ENCODE results near the gene RPGRIP1L.
"Not testable (repeated sequence)": the region's sequence is repeated elsewhere in the genome, so short reads cannot be mapped to it uniquely, and the experiment has no call there.

Gene RPGRIP1L

DNA sequence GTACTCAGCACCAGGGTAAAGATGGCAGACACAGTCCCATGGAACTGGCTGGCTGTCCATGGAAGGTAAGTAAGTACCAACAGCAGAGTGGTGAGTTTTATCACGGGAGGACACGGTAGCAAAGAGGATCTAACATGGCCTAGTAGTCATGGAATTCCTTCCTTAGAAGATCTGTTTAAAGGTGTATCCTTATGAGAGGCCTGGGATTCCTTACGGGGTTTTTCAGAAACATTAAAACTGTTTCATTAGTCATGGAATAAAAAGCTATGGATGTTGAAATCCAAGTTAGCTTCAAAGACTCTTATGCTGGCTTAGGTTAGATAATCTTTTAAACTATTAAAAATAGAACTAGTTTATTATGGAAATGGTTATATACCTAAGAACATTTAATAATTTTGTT, 7.7 kb upstream of the RPGRIP1L start:
- DNase-seq: no peak

DNA sequence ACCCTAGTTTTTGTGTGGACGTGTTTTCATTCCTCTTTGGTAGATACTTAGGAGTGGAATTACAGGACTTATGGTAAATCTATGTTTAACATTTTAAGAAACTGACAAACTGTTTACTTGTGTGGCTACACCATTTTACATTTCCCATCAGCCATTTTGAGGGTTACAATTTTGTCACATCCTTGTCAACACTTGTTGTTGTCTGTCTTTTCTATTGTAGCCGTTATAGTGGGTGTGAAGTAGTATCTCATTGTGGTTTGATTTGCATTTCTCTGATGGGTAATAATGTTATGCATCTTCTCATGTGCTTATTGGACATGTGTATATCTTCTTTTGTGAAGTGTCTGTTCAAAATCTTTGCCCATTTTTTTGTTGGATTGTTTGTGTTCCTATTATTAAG, 4.8 kb upstream of the RPGRIP1L start:
- DNase-seq: no peak

DNA sequence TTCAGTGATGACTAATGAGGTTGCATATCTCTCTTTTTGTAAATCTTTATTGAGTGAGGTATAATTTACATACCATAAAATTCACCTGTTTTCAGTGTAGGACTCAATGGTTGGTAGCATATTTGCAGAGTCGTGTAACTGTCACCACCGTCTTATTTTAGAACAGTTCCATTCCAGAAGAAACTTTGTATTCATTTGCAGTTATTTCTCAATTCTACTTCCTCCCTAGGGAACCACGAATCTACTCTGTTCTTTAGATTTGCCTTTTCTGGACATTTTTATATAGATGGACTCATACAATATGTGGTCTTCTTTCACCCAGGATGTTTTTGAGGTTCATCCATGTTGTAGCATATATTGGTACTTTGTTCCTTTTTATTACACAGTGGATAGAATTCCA, 4.0 kb upstream of the RPGRIP1L start:
- no peak for DNase-seq

DNA sequence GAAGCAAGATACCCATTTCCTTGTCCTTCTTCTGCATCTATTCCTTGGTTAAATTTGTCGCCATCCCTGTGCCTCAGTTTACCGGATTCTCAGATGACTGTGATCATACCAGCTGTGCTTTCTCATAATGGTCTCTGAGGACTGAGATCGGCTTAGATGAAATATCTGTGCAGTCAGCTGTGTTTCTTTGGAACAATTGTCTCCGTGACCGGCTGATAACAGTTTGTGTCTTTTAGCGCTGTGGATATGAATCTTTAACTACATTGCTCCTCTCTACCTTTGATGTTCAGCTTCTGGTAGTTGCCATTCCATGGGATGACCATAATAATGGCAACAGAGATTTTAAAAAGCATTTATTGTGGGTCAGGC, 770 bp upstream of the RPGRIP1L start:
- DNase-seq: no peak

DNA sequence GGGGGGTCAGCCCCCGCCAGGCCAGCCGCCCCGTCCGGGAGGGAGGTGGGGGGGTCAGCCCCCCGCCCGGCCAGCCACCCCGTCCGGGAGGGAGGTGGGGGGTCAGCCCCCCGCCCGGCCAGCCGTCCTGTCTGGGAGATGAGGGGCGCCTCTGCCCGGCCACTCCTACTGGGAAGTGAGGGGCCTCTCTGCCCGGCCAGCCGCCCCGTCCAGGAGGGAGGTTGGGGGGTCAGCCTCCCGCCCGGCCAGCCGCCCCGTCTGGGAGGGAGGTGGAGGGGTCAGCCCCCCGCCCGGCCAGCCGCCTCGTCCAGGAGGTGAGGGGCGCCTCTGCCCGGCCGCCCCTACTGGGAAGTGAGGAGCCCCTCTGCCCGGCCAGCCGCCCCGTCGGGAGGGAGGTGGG, 5.4 kb downstream of the RPGRIP1L start:
- DNase-seq: not testable (repeated sequence)

DNA sequence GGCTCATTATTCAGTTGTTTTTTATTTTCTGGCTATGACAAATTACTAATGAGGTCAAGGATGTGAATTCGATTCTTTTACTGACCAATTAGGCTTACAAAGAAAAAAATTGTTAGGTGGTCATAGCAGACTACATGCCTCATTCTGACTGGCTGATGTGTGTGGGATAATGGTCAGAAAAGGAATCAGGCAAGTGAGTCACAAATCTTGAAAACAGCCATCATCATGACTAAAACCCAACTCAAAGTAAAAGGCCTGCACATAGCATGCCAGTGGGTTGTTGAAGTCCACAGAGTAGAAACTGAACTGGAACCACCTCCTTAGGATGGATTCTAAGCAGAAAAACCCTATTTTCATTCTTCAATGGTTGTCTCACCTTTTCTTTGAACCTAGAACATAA, 8.6 kb downstream of the RPGRIP1L start:
- DNase-seq: no peak

DNA sequence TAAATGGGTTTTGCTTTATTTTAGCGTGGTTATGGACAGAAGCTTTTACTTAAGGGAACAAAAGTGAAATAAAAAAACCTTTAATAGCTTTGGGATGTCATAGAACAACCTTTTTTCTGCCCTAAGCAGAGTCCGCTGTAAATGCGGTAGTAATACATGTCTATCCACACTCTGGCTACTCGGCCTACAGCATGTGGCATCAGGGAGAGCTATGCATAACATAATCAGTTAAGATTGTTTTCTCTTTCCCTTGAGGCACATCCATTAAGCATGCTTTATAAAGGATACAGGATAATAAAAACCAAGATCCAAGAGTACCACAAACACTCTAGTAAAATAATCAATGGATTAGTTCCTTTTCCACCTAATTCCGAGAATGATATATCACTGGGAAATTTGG, 10.3 kb downstream of the RPGRIP1L start:
- DNase-seq: no peak

DNA sequence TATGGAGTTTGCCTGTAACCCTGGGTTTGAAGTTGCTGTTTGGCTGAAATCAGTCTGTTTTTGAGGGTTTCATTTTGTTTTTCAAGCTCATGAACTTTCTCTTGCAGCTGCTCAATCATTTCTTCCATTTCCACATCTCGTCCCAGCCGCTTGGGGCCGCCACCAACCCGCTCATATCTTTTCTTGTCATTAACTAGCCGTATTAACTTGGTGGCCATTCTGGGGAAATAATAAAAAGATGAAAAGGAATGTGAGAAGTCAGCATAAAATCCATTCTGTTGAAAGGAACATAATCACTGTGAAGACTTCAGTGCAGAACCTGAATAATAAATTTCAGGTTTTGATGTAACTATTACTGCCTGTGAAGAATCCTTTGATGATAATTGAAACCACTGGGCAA, 11.5 kb downstream of the RPGRIP1L start:
- DNase-seq: no peak

DNA sequence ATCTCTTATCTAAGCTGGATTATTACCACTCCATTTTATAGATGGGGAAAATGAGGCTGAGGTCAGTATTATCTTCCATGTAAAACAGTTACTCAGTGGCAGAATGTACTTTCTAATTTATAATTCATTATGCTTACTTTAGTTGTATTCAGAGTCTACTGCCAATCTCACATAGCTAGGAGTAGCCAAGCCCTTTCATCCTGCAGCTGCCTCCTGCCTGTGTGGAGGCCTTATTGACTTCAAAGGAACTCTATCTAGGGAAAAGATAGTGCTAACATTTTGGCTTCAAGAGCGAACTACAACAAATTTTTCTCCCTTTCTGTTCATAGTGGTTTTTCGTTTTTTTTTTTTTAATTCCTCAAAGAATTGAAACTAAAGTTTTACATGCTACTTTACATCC, 12.9 kb downstream of the RPGRIP1L start:
- no peak for DNase-seq

DNA sequence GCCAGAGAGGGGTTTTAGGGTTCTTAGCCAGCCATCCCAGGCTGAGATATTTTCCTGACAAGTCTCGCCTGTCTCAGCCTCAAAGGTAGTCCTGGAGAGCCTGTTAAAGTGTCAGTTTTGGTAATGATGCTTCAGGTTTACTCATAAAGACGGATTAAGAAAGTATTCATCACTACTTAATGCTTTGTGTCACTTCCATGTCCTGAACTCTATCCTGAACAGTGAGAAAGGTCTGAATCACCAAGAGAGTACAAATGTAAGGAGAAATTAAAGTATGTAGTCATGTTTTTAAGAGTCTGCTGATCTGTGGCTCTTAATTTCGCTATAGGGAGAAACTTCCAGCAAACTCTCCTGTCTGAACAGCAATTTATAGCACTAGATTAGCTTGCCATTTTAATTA, 14.0 kb downstream of the RPGRIP1L start:
- no peak for DNase-seq

DNA sequence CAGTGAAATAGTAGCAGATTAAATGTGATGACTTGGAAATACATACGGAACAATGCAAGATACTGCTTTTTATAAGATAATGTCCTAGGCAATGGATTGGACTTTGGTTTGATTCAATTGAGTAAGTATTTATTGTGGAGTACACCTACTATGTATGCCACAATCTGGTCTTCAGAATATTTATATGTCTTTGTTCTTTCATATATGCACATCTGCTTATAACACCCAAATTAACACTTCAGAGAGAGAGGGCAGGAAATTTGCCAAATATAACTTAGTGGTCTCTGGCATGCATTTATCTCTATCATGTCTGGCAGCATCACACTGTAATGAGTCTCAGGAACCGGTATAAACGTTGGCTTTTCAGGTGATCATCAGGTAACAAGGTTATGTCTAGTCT, 16.9 kb downstream of the RPGRIP1L start:
- no peak for DNase-seq

DNA sequence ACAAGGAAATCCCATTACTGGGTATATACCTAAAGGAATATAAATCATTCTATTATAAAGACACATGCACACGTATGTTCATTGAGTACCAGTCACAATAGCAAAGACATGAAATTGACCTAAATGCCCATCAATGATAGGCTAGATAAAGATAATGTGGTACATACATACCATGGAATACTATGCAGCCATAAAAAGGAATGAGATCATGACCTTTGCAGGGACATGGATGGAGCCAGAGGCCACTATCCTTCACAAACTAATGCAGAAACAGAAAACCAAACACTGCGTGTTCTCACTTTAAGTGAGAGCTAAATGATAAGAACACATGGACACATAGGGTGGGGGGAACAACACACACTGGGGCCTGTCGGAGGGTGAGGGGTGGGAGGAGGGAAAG, 18.3 kb downstream of the RPGRIP1L start:
- not testable (repeated sequence) for DNase-seq

DNA sequence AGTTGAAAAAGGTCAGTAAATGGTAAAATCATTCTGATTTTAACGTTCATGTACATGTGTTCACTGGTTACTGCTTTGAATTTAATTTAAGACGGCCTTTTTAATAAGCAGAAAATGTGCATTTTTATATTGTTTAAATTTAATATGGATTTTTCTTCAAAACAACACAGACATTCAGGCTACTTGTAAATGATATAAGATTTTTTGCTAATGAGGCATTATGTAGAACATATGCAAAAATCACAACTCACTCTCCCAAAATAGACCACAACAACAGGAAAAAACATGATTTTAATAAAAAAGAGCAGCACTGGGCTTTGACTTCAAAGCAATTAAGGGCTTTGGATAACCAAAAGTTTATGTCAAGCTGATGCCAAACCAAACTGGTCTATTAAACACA, 22.3 kb downstream of the RPGRIP1L start:
- DNase-seq: no peak

DNA sequence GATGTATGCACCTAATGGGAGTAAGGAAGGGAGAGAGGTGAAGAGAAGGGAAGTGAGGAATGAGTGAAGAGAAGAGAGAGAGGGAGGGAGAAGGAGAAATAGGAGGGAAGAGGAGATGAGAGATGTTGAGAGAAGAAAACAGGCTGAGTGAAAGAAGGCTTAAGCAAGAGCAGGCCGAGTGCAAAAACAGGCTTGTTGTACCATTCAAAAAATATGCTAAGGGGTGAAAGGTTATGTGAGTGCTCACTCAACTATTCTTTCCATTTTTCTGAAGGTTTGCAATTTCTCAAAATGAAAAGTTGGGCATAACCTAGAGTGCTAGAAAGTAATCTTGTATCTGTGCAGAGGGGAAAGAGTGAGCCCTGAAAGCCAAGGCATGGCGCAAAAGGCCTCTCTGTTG, 22.9 kb downstream of the RPGRIP1L start:
- no peak for DNase-seq

DNA sequence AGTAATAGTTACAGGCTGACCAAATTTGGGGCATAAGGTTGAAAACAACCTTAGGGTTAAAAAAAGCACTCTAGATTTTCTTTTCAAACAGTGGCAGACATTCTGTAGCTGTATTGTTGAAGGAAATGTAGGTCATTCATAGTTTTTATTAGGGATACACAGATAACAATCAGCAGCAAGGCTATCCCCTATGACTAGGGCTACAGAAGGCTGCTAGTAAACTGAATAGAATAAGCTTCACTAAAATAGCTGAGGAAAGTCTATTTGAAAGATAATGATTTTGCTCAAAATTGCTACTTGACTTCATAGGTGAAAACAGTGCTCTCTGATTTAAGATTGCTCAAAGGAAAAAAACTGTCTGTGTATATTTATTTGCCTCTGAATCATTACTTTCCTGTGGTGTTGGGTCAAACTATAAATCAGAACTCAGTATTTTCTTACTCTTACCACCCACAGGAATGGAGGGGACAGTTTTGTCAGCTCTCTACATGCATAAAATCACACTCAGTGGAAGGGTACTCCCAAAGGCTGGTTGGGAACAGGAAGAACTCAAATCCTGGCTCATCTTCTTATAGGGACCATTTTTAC, 24.8 kb downstream of the RPGRIP1L start:
- DNase-seq: no peak

DNA sequence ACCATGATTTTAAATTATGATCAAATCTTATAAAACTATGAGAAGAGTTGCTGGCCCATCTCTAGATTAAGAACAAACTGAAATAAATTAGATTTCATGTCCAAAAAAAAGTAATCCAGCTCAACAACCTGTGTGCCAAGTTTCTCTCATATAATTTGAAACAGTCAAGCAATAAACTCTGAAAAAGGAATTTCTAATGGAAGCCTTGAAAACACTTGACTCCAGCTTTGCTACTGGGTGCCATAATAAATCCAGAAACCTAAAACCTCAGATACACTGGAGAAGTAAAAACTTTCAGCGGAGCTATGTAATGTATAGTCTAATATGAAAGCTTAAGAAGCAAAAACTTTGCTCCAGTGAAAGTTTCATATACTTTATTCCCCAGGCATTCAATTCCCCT, 25.5 kb downstream of the RPGRIP1L start:
- no peak for DNase-seq

DNA sequence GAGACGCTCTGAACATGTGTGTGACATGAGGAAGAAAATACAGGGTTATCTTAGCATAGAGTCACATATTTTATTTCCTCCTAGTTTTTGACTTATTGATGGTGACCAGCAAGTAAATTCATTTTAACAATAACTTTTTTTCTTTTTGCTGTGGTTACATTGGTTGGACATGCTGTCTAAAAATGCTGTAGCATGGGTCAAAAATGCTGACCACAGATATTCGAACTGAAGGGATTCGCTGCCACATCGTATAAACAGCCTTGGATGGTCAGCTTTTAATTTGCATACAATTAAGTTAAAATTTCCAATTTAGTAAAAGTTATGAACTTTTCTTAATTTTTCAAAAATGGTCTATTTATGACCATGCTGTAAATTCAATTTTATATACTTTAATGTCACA, 30.5 kb downstream of the RPGRIP1L start:
- DNase-seq: no peak

DNA sequence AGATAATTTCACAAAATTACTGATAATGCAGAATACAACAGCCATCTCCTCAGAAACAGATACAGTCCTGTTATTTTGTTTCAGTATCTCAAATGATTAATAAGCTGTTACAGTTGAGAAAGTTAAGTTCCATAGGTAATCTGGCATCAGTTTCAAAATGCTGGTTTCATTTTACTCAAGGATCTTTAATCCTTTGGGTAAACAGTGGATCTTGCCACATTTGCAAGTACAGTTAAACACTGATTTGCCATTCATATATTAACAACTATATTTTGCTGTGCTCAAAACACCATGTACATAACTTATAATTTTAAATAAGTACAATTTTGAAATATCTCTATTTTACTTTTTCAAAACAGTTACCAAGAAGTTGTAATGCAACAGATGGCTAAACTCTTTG, 31.2 kb downstream of the RPGRIP1L start:
- peak; percentile 28 for DNase-seq

DNA sequence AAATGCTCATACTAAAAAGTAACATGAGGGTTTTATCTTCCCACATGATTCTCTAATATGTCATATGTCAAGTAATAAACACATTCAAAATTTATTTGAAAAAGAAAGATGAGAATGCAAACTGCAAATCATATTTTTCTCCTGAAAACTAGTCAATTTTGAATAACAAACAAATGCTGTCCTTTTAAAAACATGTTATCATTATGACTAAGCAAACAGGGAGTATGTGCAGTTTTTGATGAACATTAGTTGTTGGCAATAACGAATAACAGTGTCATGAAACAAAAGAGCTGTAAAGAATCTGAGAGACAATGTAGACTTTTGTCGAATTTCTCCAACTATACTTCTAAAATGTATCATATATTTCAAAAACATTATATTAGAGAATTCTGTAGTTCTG, 34.8 kb downstream of the RPGRIP1L start:
- no peak for DNase-seq

DNA sequence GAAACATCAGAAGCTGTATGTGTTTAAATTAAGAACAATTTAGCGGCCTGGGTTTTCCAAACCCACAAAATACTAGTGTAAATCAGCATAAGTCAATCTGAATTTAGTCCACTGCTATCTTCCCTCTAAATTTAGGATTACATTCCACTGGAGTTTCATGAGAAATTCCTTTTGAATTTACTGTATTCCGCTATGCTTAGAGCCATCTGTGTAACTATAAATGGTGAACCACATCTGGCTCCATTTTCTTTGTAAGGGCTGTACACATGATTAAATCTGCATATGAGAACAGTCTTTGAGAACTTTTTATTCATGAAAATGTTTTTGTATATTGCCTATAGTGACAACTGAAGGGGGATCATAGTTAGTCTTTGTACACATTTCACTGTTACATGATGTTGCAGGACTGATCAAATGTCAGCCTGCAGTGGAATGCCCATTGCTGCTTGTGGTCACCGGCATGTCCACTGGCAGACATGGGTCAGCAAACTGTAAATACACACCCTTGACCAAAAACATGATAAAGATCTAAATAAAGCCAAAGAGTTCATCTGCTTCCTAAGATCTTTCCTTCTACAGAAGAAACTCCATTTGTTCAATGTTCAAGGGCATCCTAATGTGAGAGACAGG, 36.8 kb downstream of the RPGRIP1L start:
- DNase-seq: no peak

DNA sequence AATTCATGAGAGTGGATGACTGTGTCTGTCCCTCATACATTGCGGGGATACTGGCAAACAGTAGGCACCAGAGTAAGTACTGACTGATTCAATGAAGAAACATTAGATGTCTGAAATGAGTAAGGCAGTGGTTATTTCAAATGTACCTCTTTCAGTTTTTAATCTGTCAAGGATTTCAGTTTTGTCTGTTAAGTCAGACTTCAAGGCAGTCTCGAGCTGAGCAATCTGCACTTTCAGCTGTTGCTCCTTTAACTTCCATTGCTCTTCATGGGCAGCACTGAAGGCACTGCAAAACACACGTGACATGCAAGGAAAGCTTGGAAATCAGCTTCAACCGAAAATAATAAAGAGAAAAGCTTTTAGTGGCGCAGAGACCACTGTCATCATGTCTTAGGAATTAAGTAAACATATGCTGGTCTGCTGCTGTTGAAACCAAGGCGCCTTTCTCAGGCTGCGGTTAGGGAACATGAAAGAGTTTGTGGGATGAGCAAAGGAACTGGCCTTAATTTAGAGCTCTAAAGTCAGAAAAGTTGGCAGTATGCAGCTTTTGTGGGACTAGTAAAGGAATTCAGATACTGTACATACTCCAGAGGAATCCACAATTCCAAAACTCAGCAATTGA, 38.8 kb downstream of the RPGRIP1L start:
- no peak for DNase-seq

DNA sequence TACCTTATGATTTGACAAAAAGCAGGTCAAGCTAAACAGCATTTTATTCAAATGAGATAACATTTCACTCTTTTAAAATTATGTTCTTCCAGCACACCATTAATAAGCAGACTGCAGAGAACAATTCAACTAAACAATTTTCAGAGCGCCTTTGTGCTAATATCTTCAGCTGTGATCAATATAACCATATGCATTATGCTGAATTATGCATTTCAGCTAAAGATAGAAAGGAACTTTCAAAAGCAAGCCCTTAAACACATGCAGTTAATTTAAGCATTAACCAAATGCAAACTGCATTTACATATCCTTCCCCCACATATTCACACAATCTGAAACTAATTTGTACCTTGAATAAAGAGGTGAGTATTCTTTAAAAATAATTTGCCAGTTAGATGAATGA, 41.6 kb downstream of the RPGRIP1L start:
- no peak for DNase-seq

DNA sequence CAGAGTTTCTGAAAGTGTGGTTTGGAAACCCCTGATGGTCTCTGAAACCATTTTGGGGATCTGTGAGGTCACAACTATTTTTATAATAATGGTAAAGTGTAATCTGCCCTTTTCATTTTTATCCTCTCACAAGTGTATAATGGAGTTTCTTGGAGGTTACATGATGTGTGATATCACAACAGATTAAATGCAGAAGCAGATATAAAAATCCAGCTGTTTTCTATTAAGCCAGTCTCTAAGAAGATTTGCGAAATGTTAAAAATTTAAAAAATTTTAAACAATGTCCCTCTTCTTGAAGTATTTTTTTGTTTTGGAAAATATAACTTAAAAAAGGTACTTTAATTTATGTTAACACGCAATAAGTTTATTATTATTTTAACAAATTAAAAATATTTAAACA, 48.7 kb downstream of the RPGRIP1L start:
- DNase-seq: no peak

DNA sequence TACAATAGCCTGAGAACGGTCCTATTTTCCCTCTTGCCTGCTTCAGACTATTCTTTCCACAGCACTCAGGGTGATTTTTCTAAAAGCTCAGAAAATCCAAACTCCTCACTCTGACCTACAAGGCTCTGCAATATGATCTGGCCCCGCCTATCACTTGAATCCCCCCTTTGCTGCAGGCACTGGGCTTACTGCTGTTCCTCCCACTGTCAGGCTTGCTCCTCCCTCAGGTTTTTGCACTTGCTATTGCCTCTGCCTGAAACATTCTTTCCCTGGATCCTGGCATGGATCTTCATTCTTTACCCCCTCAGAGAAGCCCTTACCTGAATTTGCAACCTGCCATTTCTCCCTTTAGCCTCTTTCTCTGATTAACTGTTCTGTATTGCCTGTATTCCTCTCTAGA, 52.3 kb downstream of the RPGRIP1L start:
- DNase-seq: no peak

DNA sequence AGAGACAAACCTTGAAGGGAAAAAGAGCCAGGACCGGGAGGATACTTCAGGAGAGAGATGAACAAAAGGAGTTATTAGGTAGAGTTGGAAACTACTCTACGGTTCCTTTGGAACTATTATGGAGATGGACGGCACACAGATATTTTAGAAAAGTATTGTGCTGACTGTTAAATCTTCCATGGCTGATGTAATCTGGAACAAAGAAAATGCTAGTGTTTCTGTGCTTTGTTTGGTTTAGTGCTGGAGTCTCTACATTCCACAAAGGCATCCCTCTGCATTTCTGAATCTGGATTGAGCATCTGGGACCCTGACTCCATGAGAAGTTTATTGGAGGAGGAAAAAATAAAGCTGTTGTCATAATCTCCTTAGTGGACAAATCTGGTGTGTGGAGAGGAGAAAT, 57.2 kb downstream of the RPGRIP1L start:
- DNase-seq: peak; percentile 57

Measured in NCI-H82 (cell line).